Mesendoderm (in vitro differentiated cells): ENCODE data around the gene ADGRG6.

Experiments
- DNase-seq: peaks from one replicate; pipeline ENCODE4 v3.0.0; 2013
- H2AK5ac ChIP-seq: 2 replicates; pipeline ENCODE4 v1.6.1; 2013; ENCODE audit warnings: low read length, inconsistent platforms
- H2BK120ac ChIP-seq: 2 replicates; pipeline ENCODE4 v1.6.1; 2013; ENCODE audit warnings: low read depth, mild to moderate bottlenecking, low read length, moderate library complexity, mixed read lengths
- H2BK15ac ChIP-seq: replicated peaks from 2 replicates; pipeline ENCODE4 v1.6.1; 2013; ENCODE audit warnings: low read depth, mild to moderate bottlenecking, moderate library complexity
- H2BK5ac ChIP-seq: 2 replicates; pipeline ENCODE4 v1.6.1; 2013; ENCODE audit warnings: low read length, inconsistent platforms
- H3K18ac ChIP-seq: 2 replicates; pipeline ENCODE4 v1.6.1; 2013; ENCODE audit warnings: mild to moderate bottlenecking, low read length, mixed read lengths
- H3K23ac ChIP-seq: one replicate; pipeline ENCODE4 v1.6.1; 2013; ENCODE audit warnings: low read length
- H3K27ac ChIP-seq: 2 replicates; pipeline ENCODE4 v1.5.1; 2013; ENCODE audit warnings: low read depth, mild to moderate bottlenecking, inconsistent platforms, low read length, moderate library complexity
- H3K27me3 ChIP-seq: 2 replicates; pipeline ENCODE4 v1.6.1; 2013; ENCODE audit warnings: low read length, control low read depth, mild to moderate bottlenecking, inconsistent platforms; ENCODE audit not compliant: insufficient read depth, poor library complexity
- H3K36me3 ChIP-seq: 2 replicates; pipeline ENCODE4 v1.6.1; 2013; ENCODE audit warnings: low read length, inconsistent platforms; ENCODE audit not compliant: control insufficient read depth, insufficient read depth
- H3K4ac ChIP-seq: one replicate; pipeline ENCODE4 v1.6.1; 2013; ENCODE audit warnings: low read depth, mild to moderate bottlenecking, low read length, moderate library complexity
- H3K4me1 ChIP-seq: 2 replicates; pipeline ENCODE4 v1.6.1; 2013; ENCODE audit warnings: low read depth, low read length, inconsistent platforms; ENCODE audit not compliant: control insufficient read depth
- H3K4me2 ChIP-seq: 2 replicates; pipeline ENCODE4 v1.6.1; 2013; ENCODE audit warnings: low read length
- H3K4me3 ChIP-seq: 2 replicates; pipeline ENCODE4 v1.5.1; 2013; ENCODE audit warnings: mild to moderate bottlenecking, low read length
- H3K56ac ChIP-seq: one replicate; pipeline ENCODE4 v1.6.1; 2013; ENCODE audit warnings: low read length
- H3K79me1 ChIP-seq: 2 replicates; pipeline ENCODE4 v1.6.1; 2013; ENCODE audit warnings: low read length, inconsistent platforms
- H3K79me2 ChIP-seq: 2 replicates; pipeline ENCODE4 v1.6.1; 2013; ENCODE audit warnings: mild to moderate bottlenecking, low read length; ENCODE audit not compliant: control insufficient read depth, insufficient read depth
- H3K9ac ChIP-seq: 2 replicates; pipeline ENCODE4 v1.6.1; 2013; ENCODE audit warnings: low read length, inconsistent platforms
- H4K5ac ChIP-seq: one replicate; pipeline ENCODE4 v1.6.1; 2013; ENCODE audit warnings: low read length
- H4K8ac ChIP-seq: one replicate; pipeline ENCODE4 v1.6.1; 2013; ENCODE audit warnings: low read depth, mild to moderate bottlenecking, control low read depth, low read length, moderate library complexity
- whole genome bisulfite sequencing: extraction: QIAGEN DNeasy Blood & Tissue Kit; methylation state at CpG from one replicate; pipeline ENCODE4 v1.1.7; 2013; ENCODE audit warnings: low lambda C conversion rate, missing lambda C conversion rate; ENCODE audit not compliant: insufficient coverage; ENCODE audit errors: extremely low coverage; 5-methylcytosine and 5-hydroxymethylcytosine counted together

ADGRG6 gene

GRCh38 chr6:142331075-142331551, 29.3 kb downstream of the ADGRG6 start:
- H3K79me1 ChIP-seq = no peaks in the 10 kb centered on the region
- H3K79me2 ChIP-seq = no peaks in the 10 kb centered on the region
- H2AK5ac ChIP-seq = no peak overlapping the region
- no peak overlapping the region for H3K27ac ChIP-seq
- H3K4me3 ChIP-seq = no peak overlapping the region
- no peak for DNase-seq
- no peak overlapping the region for H2BK5ac ChIP-seq
- peak overlapping the region; percentile 39 for H3K18ac ChIP-seq
- H3K56ac ChIP-seq = no peak overlapping the region
- H4K5ac ChIP-seq = no peak overlapping the region
- no peaks in the 10 kb centered on the region for H3K27me3 ChIP-seq
- no peak overlapping the region for H2BK120ac ChIP-seq
- no peaks in the 10 kb centered on the region for H3K36me3 ChIP-seq
- H3K4ac ChIP-seq = no peak overlapping the region
- H3K4me2 ChIP-seq = no peak overlapping the region
- no peak overlapping the region for H2BK15ac ChIP-seq
- no peak overlapping the region for H3K9ac ChIP-seq
- H4K8ac ChIP-seq = peak overlapping the region; percentile 56
- no CpG with 5 or more reads among the region's 2 CpGs for WGBS
- no peak overlapping the region for H3K23ac ChIP-seq
- H3K4me1 ChIP-seq = no peaks in the 10 kb centered on the region

GRCh38 chr6:142331601-142332000, 29.8 kb downstream of the ADGRG6 start:
- H3K56ac ChIP-seq = no peak overlapping the region
- no peaks in the 10 kb centered on the region for H3K79me2 ChIP-seq
- no peaks in the 10 kb centered on the region for H3K27me3 ChIP-seq
- no peak overlapping the region for H4K5ac ChIP-seq
- no peaks in the 10 kb centered on the region for H3K4me1 ChIP-seq
- no peak overlapping the region for H4K8ac ChIP-seq
- no peak overlapping the region for H2BK120ac ChIP-seq
- H3K4ac ChIP-seq = no peak overlapping the region
- H2BK15ac ChIP-seq = no peak overlapping the region
- no peaks in the 10 kb centered on the region for H3K79me1 ChIP-seq
- H3K9ac ChIP-seq = no peak overlapping the region
- H3K23ac ChIP-seq = no peak overlapping the region
- no peak overlapping the region for H2AK5ac ChIP-seq
- no peak overlapping the region for H3K4me3 ChIP-seq
- H2BK5ac ChIP-seq = no peak overlapping the region
- DNase-seq = no peak
- no CpG with 5 or more reads among the region's 3 CpGs for WGBS
- no peaks in the 10 kb centered on the region for H3K36me3 ChIP-seq
- no peak overlapping the region for H3K4me2 ChIP-seq
- H3K18ac ChIP-seq = no peak overlapping the region
- no peak overlapping the region for H3K27ac ChIP-seq

- Histone ChIP-seq H2BK5ac (no peak overlapping the region), H2AK5ac (no peak overlapping the region), H2BK15ac (no peak overlapping the region), H3K4me2 (no peak overlapping the region), H3K4me1 (no peaks in the 10 kb centered on the region), H3K36me3 (no peaks in the 10 kb centered on the region), H3K4me3 (no peak overlapping the region), H3K56ac (no peak overlapping the region), H3K79me2 (no peaks in the 10 kb centered on the region), H3K27ac (no peak overlapping the region), H4K8ac (no peak overlapping the region), H4K5ac (no peak overlapping the region), H3K4ac (no peak overlapping the region), H3K23ac (no peak overlapping the region), H3K27me3 (no peaks in the 10 kb centered on the region), H2BK120ac (no peak overlapping the region), H3K18ac (no peak overlapping the region), H3K79me1 (no peaks in the 10 kb centered on the region), H3K9ac (no peak overlapping the region)
- no peak for DNase-seq
- no CpG with 5 or more reads among the region's 7 CpGs for WGBS
Observed at GRCh38 chr6:142332393-142333098, 30.7 kb downstream of the ADGRG6 start.

- H3K79me2 ChIP-seq = no peaks in the 10 kb centered on the region
- no peak overlapping the region for H3K18ac ChIP-seq
- no peak overlapping the region for H3K23ac ChIP-seq
- no peaks in the 10 kb centered on the region for H3K27me3 ChIP-seq
- no peak overlapping the region for H4K8ac ChIP-seq
- no peak overlapping the region for H3K4me2 ChIP-seq
- H3K4ac ChIP-seq = no peak overlapping the region
- no peak overlapping the region for H2BK120ac ChIP-seq
- no peak overlapping the region for H3K27ac ChIP-seq
- H2BK5ac ChIP-seq = no peak overlapping the region
- no peak overlapping the region for H4K5ac ChIP-seq
- no peak for DNase-seq
- H3K36me3 ChIP-seq = no peaks in the 10 kb centered on the region
- H2BK15ac ChIP-seq = no peak overlapping the region
- H3K4me1 ChIP-seq = no peaks in the 10 kb centered on the region
- H3K9ac ChIP-seq = no peak overlapping the region
- H3K4me3 ChIP-seq = no peak overlapping the region
- H3K56ac ChIP-seq = no peak overlapping the region
- no CpG with 5 or more reads among the region's 2 CpGs for WGBS
- H2AK5ac ChIP-seq = no peak overlapping the region
- no peaks in the 10 kb centered on the region for H3K79me1 ChIP-seq
Observed at GRCh38 chr6:142333431-142333830, 31.6 kb downstream of the ADGRG6 start.

DNA sequence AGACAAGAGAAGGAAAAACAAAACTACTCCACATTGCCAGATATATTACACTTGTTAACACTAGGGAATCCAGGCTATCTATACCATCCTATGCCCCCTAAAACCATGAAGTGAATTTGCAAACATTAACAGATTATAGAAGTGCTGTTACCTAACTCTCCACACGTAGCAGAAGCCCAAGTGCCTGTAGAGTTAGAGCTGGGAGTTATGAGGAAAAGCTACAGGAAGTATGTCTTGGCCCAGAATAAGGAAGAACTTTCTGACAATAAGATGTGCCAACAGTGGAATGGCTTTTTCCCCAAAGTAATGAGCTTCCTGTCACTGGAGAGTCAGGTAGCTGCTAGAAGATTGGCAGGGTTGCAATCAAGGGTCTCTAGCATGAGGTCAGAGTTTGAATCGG, 32.5 kb downstream of the ADGRG6 start:
- no peak for DNase-seq
- Histone ChIP-seq H3K4me1 (no peaks in the 10 kb centered on the region), H3K4me3 (no peak overlapping the region), H4K8ac (no peak overlapping the region), H2AK5ac (no peak overlapping the region), H3K23ac (no peak overlapping the region), H3K9ac (no peak overlapping the region), H3K79me1 (no peaks in the 10 kb centered on the region), H3K56ac (no peak overlapping the region), H3K4ac (no peak overlapping the region), H3K4me2 (no peak overlapping the region), H3K79me2 (no peaks in the 10 kb centered on the region), H2BK5ac (no peak overlapping the region), H4K5ac (no peak overlapping the region), H3K18ac (no peak overlapping the region), H2BK15ac (no peak overlapping the region), H3K36me3 (no peaks in the 10 kb centered on the region), H2BK120ac (no peak overlapping the region), H3K27ac (no peak overlapping the region), H3K27me3 (no peaks in the 10 kb centered on the region)
- no CpG with 5 or more reads among the region's 2 CpGs for WGBS

- no peaks in the 10 kb centered on the region for H3K4me1 ChIP-seq
- no peaks in the 10 kb centered on the region for H3K27me3 ChIP-seq
- H4K5ac ChIP-seq = no peak overlapping the region
- H3K23ac ChIP-seq = no peak overlapping the region
- H3K56ac ChIP-seq = no peak overlapping the region
- H3K18ac ChIP-seq = no peak overlapping the region
- H3K4me2 ChIP-seq = no peak overlapping the region
- no peaks in the 10 kb centered on the region for H3K36me3 ChIP-seq
- no peak overlapping the region for H2BK15ac ChIP-seq
- no peak overlapping the region for H3K4ac ChIP-seq
- no peak overlapping the region for H3K27ac ChIP-seq
- no peaks in the 10 kb centered on the region for H3K79me2 ChIP-seq
- DNase-seq = no peak
- no peak overlapping the region for H4K8ac ChIP-seq
- no peaks in the 10 kb centered on the region for H3K79me1 ChIP-seq
- WGBS = no CpG with 5 or more reads among the region's 2 CpGs
- H3K4me3 ChIP-seq = no peak overlapping the region
- H3K9ac ChIP-seq = no peak overlapping the region
- H2BK5ac ChIP-seq = no peak overlapping the region
- no peak overlapping the region for H2AK5ac ChIP-seq
- H2BK120ac ChIP-seq = no peak overlapping the region
Observed at GRCh38 chr6:142335415-142335814, 33.6 kb downstream of the ADGRG6 start.
